ENCODE results near the gene GLB1L2.

GLB1L2 gene

DNA sequence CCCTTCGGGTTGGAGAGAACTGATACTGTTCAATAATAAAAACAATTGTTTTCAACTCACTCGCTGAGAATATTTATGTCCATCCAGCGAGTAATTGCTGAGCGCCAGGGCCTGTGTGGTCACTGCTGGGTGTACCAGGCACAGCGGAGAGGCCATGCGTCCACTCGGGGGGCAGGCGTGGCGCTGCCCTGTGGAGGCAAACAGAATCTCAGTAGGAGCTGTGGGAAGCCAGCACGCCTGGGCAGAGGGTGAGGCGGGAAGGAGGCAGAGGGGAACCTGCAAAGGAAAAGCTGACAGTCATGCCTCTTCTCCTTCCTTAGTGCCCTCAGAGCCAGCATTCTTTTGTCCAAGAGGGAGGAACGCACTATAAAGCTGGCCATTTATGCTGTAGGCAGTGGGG is 44.2 kb upstream of the GLB1L2 start:
- TF ChIP-seq, protein P1, sequence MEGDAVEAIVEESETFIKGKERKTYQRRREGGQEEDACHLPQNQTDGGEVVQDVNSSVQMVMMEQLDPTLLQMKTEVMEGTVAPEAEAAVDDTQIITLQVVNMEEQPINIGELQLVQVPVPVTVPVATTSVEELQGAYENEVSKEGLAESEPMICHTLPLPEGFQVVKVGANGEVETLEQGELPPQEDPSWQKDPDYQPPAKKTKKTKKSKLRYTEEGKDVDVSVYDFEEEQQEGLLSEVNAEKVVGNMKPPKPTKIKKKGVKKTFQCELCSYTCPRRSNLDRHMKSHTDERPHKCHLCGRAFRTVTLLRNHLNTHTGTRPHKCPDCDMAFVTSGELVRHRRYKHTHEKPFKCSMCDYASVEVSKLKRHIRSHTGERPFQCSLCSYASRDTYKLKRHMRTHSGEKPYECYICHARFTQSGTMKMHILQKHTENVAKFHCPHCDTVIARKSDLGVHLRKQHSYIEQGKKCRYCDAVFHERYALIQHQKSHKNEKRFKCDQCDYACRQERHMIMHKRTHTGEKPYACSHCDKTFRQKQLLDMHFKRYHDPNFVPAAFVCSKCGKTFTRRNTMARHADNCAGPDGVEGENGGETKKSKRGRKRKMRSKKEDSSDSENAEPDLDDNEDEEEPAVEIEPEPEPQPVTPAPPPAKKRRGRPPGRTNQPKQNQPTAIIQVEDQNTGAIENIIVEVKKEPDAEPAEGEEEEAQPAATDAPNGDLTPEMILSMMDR (IDR thresholded peaks at IDR 0.05; ENCODE audit: insufficient read depth, low read length, poor library complexity, severe bottlenecking) = no peak
- no peak for TF ChIP-seq EZH2phosphoT487 (conservative IDR thresholded peaks at IDR 0.05; ENCODE audit: low read length)
- Histone ChIP-seq H2AFZ (ENCODE audit: low read depth, low read length, severe bottlenecking) (no peak overlapping the region), H3F3A (ENCODE audit: insufficient read depth) (no peaks in the 10 kb centered on the region), H3K9me3 (ENCODE audit: insufficient read depth, low read length) (no peaks in the 10 kb centered on the region), H3K27ac (ENCODE audit: low read depth, low read length) (no peak overlapping the region), H3K9ac (ENCODE audit: low read length) (no peak overlapping the region), H3K4me2 (ENCODE audit: low read depth, low read length, poor library complexity, severe bottlenecking) (no peak overlapping the region), H3K79me2 (ENCODE audit: insufficient read depth, low read length) (no peaks in the 10 kb centered on the region), H3K9me2 (replicated peaks; ENCODE audit: insufficient read depth, low read length) (no peaks in the 10 kb centered on the region), H3K36me3 (ENCODE audit: low read length) (no peaks in the 10 kb centered on the region), H3K4me3 (ENCODE audit: insufficient read depth, low read length, poor library complexity, severe bottlenecking) (no peak overlapping the region), H3K27me3 (ENCODE audit: low read length) (no peaks in the 10 kb centered on the region), H4K20me1 (ENCODE audit: low read depth, low read length) (no peaks in the 10 kb centered on the region)

- Histone ChIP-seq H3K4me3 (ENCODE audit: insufficient read depth, low read length, poor library complexity, severe bottlenecking) (no peak overlapping the region), H3K27ac (ENCODE audit: low read depth, low read length) (no peak overlapping the region), H3K27me3 (ENCODE audit: low read length) (no peaks in the 10 kb centered on the region), H3K9me3 (ENCODE audit: insufficient read depth, low read length) (no peaks in the 10 kb centered on the region), H3K79me2 (ENCODE audit: insufficient read depth, low read length) (no peaks in the 10 kb centered on the region), H3K4me2 (ENCODE audit: low read depth, low read length, poor library complexity, severe bottlenecking) (no peak overlapping the region), H3K36me3 (ENCODE audit: low read length) (no peaks in the 10 kb centered on the region), H3F3A (ENCODE audit: insufficient read depth) (no peaks in the 10 kb centered on the region), H3K9ac (ENCODE audit: low read length) (no peak overlapping the region), H2AFZ (ENCODE audit: low read depth, low read length, severe bottlenecking) (no peak overlapping the region), H4K20me1 (ENCODE audit: low read depth, low read length) (no peaks in the 10 kb centered on the region), H3K9me2 (replicated peaks; ENCODE audit: insufficient read depth, low read length) (no peaks in the 10 kb centered on the region)
- no peak for TF ChIP-seq EZH2phosphoT487 (conservative IDR thresholded peaks at IDR 0.05; ENCODE audit: low read length)
- TF ChIP-seq, protein P1 (IDR thresholded peaks at IDR 0.05; ENCODE audit: insufficient read depth, low read length, poor library complexity, severe bottlenecking) = no peak
Observed at GRCh38 chr11:134288486-134288885, 43.3 kb upstream of the GLB1L2 start.

DNA sequence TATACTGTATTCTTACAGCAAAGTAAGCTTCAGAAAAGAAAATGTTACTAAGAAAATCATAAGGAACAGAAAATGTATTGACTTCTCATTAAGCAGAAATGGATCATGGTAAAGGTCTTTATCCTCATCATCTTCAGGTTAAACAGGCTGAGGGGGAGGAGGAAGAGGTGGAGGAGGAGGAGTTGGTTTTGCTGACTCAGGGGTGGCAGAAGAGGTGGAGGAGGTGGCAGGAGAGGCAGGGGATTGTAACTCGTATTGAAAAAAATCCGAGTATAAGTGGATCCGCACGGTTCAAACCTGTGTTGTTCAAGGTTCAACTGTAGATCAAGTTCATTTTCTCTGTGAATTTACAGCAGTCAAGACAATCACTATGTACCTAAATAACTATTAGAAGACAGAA is 42.6 kb upstream of the GLB1L2 start:
- Histone ChIP-seq H3K9ac (ENCODE audit: low read length) (no peak overlapping the region), H3K27ac (ENCODE audit: low read depth, low read length) (no peak overlapping the region), H3K4me3 (ENCODE audit: insufficient read depth, low read length, poor library complexity, severe bottlenecking) (no peak overlapping the region), H3K27me3 (ENCODE audit: low read length) (no peaks in the 10 kb centered on the region), H3K79me2 (ENCODE audit: insufficient read depth, low read length) (no peaks in the 10 kb centered on the region), H3K4me2 (ENCODE audit: low read depth, low read length, poor library complexity, severe bottlenecking) (no peak overlapping the region), H3K9me2 (replicated peaks; ENCODE audit: insufficient read depth, low read length) (no peaks in the 10 kb centered on the region), H3F3A (ENCODE audit: insufficient read depth) (no peaks in the 10 kb centered on the region), H3K36me3 (ENCODE audit: low read length) (no peaks in the 10 kb centered on the region), H2AFZ (ENCODE audit: low read depth, low read length, severe bottlenecking) (no peak overlapping the region), H4K20me1 (ENCODE audit: low read depth, low read length) (no peaks in the 10 kb centered on the region), H3K9me3 (ENCODE audit: insufficient read depth, low read length) (no peaks in the 10 kb centered on the region)
- TF ChIP-seq, protein P1 (IDR thresholded peaks at IDR 0.05; ENCODE audit: insufficient read depth, low read length, poor library complexity, severe bottlenecking) = no peak
- TF ChIP-seq EZH2phosphoT487 (conservative IDR thresholded peaks at IDR 0.05; ENCODE audit: low read length) = no peak
